ENCODE data around the gene RAB11B.

RAB11B gene

GRCh38 chr19:8363803-8364771 is 26.1 kb upstream of the RAB11B start, which contains the start of gene ANGPTL4:
ANGPTL4 (plus strand) TSS chr19:8364155; CDS start chr19:8364322, 167 bp downstream.
- peak within 1 kb of the TSS; percentile 37 for H3K4me3 ChIP-seq (ENCODE audit: low read depth, low read length)
- DNase-seq (ENCODE audit: low read depth): no peak

DNA sequence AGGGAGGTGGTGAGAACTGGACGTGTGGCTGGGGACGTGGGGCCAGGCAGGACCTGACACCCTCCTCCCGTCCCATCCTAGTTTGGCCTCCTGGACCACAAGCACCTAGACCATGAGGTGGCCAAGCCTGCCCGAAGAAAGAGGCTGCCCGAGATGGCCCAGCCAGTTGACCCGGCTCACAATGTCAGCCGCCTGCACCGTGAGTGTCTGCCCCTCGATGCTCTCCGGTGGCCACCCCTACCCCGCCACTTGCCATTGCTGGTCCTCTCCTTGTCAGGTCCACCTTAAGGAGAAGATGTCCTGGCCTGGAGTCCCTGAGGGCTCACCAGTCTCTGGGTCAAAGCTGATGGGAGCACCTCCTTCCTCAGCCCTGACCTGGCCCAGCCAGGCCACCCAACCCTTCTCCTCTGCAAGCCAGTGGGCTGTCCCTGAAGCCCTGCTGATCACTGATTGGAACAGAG is 24.0 kb upstream of the RAB11B start:
- no peak overlapping the region for H3K4me3 ChIP-seq (ENCODE audit: low read depth, low read length)
- TF ChIP-seq, protein P1, sequence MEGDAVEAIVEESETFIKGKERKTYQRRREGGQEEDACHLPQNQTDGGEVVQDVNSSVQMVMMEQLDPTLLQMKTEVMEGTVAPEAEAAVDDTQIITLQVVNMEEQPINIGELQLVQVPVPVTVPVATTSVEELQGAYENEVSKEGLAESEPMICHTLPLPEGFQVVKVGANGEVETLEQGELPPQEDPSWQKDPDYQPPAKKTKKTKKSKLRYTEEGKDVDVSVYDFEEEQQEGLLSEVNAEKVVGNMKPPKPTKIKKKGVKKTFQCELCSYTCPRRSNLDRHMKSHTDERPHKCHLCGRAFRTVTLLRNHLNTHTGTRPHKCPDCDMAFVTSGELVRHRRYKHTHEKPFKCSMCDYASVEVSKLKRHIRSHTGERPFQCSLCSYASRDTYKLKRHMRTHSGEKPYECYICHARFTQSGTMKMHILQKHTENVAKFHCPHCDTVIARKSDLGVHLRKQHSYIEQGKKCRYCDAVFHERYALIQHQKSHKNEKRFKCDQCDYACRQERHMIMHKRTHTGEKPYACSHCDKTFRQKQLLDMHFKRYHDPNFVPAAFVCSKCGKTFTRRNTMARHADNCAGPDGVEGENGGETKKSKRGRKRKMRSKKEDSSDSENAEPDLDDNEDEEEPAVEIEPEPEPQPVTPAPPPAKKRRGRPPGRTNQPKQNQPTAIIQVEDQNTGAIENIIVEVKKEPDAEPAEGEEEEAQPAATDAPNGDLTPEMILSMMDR (IDR thresholded peaks at IDR 0.05; ENCODE audit: low read depth, low read length, missing control alignments): no peak
- no peak for DNase-seq (ENCODE audit: low read depth)
- in situ Hi-C loops (cut with HindIII; ENCODE audit: low sequenced_read_pairs): no loop called here

More at GRCh38 chr19:8363803-8364771, 26.1 kb upstream of the RAB11B start, which contains the start of gene ANGPTL4:
- in situ Hi-C loops (cut with HindIII; ENCODE audit: low sequenced_read_pairs): no loop called here
- TF ChIP-seq, protein P1 (IDR thresholded peaks at IDR 0.05; ENCODE audit: low read depth, low read length, missing control alignments): no peak

DNA sequence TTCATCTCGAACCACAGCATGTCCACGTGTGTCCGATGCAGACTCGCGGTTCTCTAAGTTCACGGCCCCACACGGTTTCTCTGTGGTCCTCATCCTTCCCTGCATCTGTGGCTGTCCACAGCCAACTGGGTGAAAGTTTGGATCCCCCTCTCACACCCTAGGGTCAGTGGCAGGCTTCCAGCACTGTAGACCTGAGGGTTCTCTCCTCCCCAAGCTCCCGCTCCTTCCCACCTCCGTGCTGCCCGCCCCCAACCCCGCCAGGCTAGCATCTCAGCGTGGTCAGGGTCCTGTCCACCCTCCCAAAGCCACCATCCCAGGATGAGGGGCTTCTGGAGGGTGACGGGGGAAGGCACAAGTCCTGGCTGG is 23.2 kb upstream of the RAB11B start:
- no peak for DNase-seq (ENCODE audit: low read depth)
- TF ChIP-seq, protein P1 (IDR thresholded peaks at IDR 0.05; ENCODE audit: low read depth, low read length, missing control alignments): no peak
- H3K4me3 ChIP-seq (ENCODE audit: low read depth, low read length): no peak overlapping the region
- in situ Hi-C loops (cut with HindIII; ENCODE audit: low sequenced_read_pairs): no loop called here

- peak; percentile 94 for DNase-seq (ENCODE audit: low read depth)
- in situ Hi-C loops (cut with HindIII; ENCODE audit: low sequenced_read_pairs): no loop called here
- TF ChIP-seq, protein P1 (IDR thresholded peaks at IDR 0.05; ENCODE audit: low read depth, low read length, missing control alignments): no peak
- H3K4me3 ChIP-seq (ENCODE audit: low read depth, low read length): peak overlapping the region; percentile 2
These were observed 22.7 kb upstream of the RAB11B start for GRCh38 chr19:8367327-8368001.

DNA sequence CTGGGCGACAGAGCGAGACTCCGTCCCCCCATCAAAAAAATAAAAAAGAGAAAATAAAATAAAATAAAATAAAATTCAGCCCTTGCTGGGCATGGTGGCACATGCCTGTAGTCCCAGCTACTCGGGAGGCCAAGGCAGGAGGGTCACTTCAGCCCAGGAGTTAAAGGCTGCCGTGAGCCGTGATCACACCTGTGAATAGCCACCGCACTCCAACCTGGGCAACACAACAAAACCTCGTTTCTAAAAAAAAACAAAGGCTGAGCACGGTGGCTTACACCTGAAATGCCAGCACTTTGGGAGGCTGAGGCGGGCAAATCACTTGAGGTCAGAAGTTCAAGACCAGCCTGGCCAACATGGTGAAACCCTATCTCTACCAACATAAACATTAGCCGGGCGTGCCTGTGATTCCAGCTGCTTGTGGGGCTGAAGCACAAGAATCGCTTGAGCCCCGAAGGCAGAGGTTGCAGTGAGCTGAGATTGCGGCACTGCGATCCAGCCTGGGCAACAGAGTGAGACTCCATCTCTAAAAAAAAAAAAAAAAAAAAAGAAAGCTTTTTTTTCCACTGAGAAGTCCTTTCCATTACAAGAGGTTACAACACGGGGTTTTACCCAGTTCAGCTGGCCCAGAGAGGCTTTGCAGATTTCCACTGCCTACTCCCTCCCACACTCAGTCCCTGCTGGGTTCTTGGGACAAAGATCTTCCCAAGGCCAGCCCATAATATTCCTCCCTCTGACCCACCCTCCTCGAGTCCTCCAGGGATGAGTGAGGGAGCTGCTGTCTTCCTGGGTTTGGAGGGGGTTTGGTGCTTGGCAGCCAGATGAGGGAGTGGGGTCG is 19.8 kb upstream of the RAB11B start:
- in situ Hi-C loops (cut with HindIII; ENCODE audit: low sequenced_read_pairs): loop anchor here (5.0 to 10.0 kb wide), 2 partner anchors 77 to 114 kb away; no protein-coding TSS in a partner anchor
- no peak overlapping the region for H3K4me3 ChIP-seq (ENCODE audit: low read depth, low read length)
- TF ChIP-seq, protein P1 (IDR thresholded peaks at IDR 0.05; ENCODE audit: low read depth, low read length, missing control alignments): no peak
- DNase-seq (ENCODE audit: low read depth): no peak

Data from astrocyte of the cerebellum (primary cell).